Measurements from ENCODE around the gene DDHD1. TPM values are rescaled to one million over a fixed set of nuclear protein-coding genes. Genes with fewer than 3 reads are reported as not detected.
A peak's percentile ranks its signal among the peaks of the same experiment; 100 is the strongest.

DDHD1 gene
- total RNA-seq, 1 donor, result 30.0 TPM

DNA sequence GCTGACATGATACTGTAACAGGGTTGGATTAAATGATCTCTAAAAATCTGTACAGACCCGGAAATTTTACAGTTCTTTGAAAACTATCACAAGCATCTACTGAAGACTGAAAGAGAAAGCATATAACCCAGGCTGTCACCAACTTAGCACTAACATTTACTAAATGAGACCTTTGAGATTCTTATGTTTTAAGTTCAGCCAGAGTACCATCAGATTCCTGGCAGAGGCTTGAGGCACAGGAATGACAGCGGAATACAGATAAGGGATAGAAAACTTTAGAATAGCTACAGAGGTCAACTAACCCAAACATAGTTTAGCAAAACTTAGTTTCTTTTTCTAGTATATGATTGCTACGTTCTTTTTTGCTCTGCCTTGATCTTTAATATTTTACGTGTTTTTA, 110.6 kb downstream of the DDHD1 start:
- no peaks in the 10 kb centered on the region for H4K20me1 ChIP-seq (ENCODE audit: insufficient read depth, low read length)
- no peak overlapping the region for H3K4me3 ChIP-seq (ENCODE audit: insufficient read depth, low read length)
- peak overlapping the region; percentile 73 for H3K27ac ChIP-seq (ENCODE audit: low read depth, low read length)
- no peaks in the 10 kb centered on the region for H3K79me2 ChIP-seq (ENCODE audit: insufficient read depth, low read length)
- H3K27me3 ChIP-seq (ENCODE audit: insufficient read depth, low read length), result no peaks in the 10 kb centered on the region
- no peaks in the 10 kb centered on the region for H3K9me3 ChIP-seq (ENCODE audit: low read depth, low read length)
- DNase-seq (ENCODE audit: insufficient read length, low spot score, missing footprints), result no peak
- H2AFZ ChIP-seq (ENCODE audit: low read length), result no peak overlapping the region
- no peaks in the 10 kb centered on the region for H3K36me3 ChIP-seq (ENCODE audit: insufficient read depth, low read length)
- TF ChIP-seq, protein P1, sequence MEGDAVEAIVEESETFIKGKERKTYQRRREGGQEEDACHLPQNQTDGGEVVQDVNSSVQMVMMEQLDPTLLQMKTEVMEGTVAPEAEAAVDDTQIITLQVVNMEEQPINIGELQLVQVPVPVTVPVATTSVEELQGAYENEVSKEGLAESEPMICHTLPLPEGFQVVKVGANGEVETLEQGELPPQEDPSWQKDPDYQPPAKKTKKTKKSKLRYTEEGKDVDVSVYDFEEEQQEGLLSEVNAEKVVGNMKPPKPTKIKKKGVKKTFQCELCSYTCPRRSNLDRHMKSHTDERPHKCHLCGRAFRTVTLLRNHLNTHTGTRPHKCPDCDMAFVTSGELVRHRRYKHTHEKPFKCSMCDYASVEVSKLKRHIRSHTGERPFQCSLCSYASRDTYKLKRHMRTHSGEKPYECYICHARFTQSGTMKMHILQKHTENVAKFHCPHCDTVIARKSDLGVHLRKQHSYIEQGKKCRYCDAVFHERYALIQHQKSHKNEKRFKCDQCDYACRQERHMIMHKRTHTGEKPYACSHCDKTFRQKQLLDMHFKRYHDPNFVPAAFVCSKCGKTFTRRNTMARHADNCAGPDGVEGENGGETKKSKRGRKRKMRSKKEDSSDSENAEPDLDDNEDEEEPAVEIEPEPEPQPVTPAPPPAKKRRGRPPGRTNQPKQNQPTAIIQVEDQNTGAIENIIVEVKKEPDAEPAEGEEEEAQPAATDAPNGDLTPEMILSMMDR (IDR thresholded peaks at IDR 0.05; ENCODE audit: extremely low read depth, low read depth, low read length), result no peak
- peak overlapping the region; percentile 64 for H3K4me2 ChIP-seq (ENCODE audit: insufficient read depth, low read length)
- peaks cover 31% of the 10 kb centered on the region for H3K4me1 ChIP-seq (ENCODE audit: insufficient read depth, low read length)

DNA sequence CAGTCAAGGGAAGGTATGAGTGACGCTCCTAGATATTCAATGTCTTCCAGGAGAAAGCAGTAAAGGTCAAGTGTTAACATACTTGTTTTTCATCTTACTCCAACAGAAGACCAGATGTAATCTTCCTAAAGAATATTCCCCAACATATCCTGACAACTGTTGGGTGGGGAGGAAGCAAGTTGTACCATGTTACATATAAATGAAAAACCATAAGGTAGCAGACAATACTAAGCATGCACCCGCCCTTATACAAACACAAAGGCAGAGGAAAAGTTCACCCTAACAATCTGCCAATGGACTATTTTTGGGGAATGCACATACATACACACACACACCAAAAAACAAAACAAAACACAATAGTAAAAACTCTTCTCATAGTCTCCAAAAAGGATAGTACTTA, 112.1 kb downstream of the DDHD1 start:
- Histone ChIP-seq H3K36me3 (ENCODE audit: insufficient read depth, low read length) (no peaks in the 10 kb centered on the region), H3K4me2 (ENCODE audit: insufficient read depth, low read length) (no peak overlapping the region), H3K79me2 (ENCODE audit: insufficient read depth, low read length) (no peaks in the 10 kb centered on the region), H4K20me1 (ENCODE audit: insufficient read depth, low read length) (no peaks in the 10 kb centered on the region), H3K27ac (ENCODE audit: low read depth, low read length) (no peak overlapping the region), H3K4me1 (ENCODE audit: insufficient read depth, low read length) (peaks cover 34% of the 10 kb centered on the region), H3K27me3 (ENCODE audit: insufficient read depth, low read length) (no peaks in the 10 kb centered on the region), H3K4me3 (ENCODE audit: insufficient read depth, low read length) (no peak overlapping the region), H3K9me3 (ENCODE audit: low read depth, low read length) (no peaks in the 10 kb centered on the region), H2AFZ (ENCODE audit: low read length) (no peak overlapping the region)
- TF ChIP-seq, protein P1 (IDR thresholded peaks at IDR 0.05; ENCODE audit: extremely low read depth, low read depth, low read length), result no peak
- DNase-seq (ENCODE audit: insufficient read length, low spot score, missing footprints), result no peak

DNA sequence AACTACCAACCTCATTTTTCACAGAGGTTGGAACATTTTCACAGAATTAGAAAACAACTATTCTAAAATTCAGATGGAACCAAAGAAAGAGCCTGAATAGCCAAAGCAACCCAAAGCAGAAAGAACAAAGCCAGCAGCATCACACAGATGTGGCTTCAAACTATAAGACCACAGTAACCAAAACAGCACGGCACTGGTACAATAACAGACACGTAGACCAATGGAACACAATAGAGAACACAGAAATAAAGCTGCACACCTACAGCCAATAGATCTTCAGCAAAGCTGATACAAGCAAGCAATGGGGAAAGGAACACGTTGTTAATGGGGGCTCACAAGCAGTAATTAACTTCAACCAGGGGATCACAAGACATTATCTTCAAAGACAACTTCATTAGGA, 114.5 kb downstream of the DDHD1 start:
- Histone ChIP-seq H4K20me1 (ENCODE audit: insufficient read depth, low read length) (no peaks in the 10 kb centered on the region), H3K79me2 (ENCODE audit: insufficient read depth, low read length) (no peaks in the 10 kb centered on the region), H3K36me3 (ENCODE audit: insufficient read depth, low read length) (no peaks in the 10 kb centered on the region), H3K27me3 (ENCODE audit: insufficient read depth, low read length) (no peaks in the 10 kb centered on the region), H3K4me1 (ENCODE audit: insufficient read depth, low read length) (peaks cover 32% of the 10 kb centered on the region), H3K27ac (ENCODE audit: low read depth, low read length) (no peak overlapping the region), H3K4me3 (ENCODE audit: insufficient read depth, low read length) (no peak overlapping the region), H2AFZ (ENCODE audit: low read length) (no peak overlapping the region), H3K9me3 (ENCODE audit: low read depth, low read length) (no peaks in the 10 kb centered on the region), H3K4me2 (ENCODE audit: insufficient read depth, low read length) (no peak overlapping the region)
- TF ChIP-seq, protein P1 (IDR thresholded peaks at IDR 0.05; ENCODE audit: extremely low read depth, low read depth, low read length), result no peak
- DNase-seq (ENCODE audit: insufficient read length, low spot score, missing footprints), result no peak

DNA sequence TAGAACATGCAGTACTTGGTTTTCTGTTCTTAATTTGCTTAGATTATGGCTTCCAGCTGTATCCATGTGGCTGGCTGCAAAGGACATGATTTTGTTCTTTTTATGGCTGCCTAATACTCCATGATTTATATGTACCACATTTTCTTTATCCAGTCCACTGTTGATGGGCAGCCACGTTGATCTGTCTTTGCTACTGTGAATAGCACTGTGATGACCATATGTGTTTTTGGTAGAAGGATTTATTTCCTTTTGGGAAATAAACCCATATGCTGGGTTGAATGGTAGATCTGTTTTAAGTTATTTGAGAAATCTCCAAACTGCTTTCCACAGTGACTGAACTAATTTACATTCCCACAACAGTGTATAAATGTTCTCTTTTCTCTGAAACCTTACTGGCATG, 116.1 kb downstream of the DDHD1 start:
- Histone ChIP-seq H3K9me3 (ENCODE audit: low read depth, low read length) (no peaks in the 10 kb centered on the region), H3K79me2 (ENCODE audit: insufficient read depth, low read length) (no peaks in the 10 kb centered on the region), H3K4me2 (ENCODE audit: insufficient read depth, low read length) (no peak overlapping the region), H4K20me1 (ENCODE audit: insufficient read depth, low read length) (no peaks in the 10 kb centered on the region), H3K27me3 (ENCODE audit: insufficient read depth, low read length) (no peaks in the 10 kb centered on the region), H3K4me3 (ENCODE audit: insufficient read depth, low read length) (no peak overlapping the region), H2AFZ (ENCODE audit: low read length) (no peak overlapping the region), H3K36me3 (ENCODE audit: insufficient read depth, low read length) (no peaks in the 10 kb centered on the region), H3K27ac (ENCODE audit: low read depth, low read length) (no peak overlapping the region), H3K4me1 (ENCODE audit: insufficient read depth, low read length) (peaks cover 31% of the 10 kb centered on the region)
- DNase-seq (ENCODE audit: insufficient read length, low spot score, missing footprints), result no peak
- TF ChIP-seq, protein P1 (IDR thresholded peaks at IDR 0.05; ENCODE audit: extremely low read depth, low read depth, low read length), result no peak

Data from osteoblast (primary cell).